AG09309 (cell line): ENCODE measurements around the gene RASA3.

Experiments
- DNase-seq: peaks from one replicate; pipeline ENCODE4 v3.0.0-alpha.2; 2010; ENCODE audit warnings: low read depth
- H3K4me3 ChIP-seq: 2 replicates; pipeline ENCODE4 v1.5.1; 2011; ENCODE audit warnings: mild to moderate bottlenecking, low read depth, low read length, moderate library complexity; ENCODE audit not compliant: control insufficient read depth
- TF ChIP-seq, protein P1 (sequence below): IDR thresholded peaks from 2 replicates; pipeline ENCODE4 v1.5.1; 2011; ENCODE audit warnings: mild to moderate bottlenecking, low read depth, low read length, inconsistent platforms; ENCODE audit not compliant: insufficient read depth, control insufficient read depth; ENCODE audit errors: missing control alignments

RASA3 gene

GRCh38 chr13:113948034-113948742 is 184.2 kb downstream of the RASA3 start:
- TF ChIP-seq, protein P1, sequence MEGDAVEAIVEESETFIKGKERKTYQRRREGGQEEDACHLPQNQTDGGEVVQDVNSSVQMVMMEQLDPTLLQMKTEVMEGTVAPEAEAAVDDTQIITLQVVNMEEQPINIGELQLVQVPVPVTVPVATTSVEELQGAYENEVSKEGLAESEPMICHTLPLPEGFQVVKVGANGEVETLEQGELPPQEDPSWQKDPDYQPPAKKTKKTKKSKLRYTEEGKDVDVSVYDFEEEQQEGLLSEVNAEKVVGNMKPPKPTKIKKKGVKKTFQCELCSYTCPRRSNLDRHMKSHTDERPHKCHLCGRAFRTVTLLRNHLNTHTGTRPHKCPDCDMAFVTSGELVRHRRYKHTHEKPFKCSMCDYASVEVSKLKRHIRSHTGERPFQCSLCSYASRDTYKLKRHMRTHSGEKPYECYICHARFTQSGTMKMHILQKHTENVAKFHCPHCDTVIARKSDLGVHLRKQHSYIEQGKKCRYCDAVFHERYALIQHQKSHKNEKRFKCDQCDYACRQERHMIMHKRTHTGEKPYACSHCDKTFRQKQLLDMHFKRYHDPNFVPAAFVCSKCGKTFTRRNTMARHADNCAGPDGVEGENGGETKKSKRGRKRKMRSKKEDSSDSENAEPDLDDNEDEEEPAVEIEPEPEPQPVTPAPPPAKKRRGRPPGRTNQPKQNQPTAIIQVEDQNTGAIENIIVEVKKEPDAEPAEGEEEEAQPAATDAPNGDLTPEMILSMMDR: no peak
- no peak for DNase-seq
- no peak overlapping the region for H3K4me3 ChIP-seq

GRCh38 chr13:113947311-113948033 is 185.0 kb downstream of the RASA3 start:
- TF ChIP-seq, protein P1: peak; percentile 95
- DNase-seq: no peak
- no peak overlapping the region for H3K4me3 ChIP-seq

GRCh38 chr13:113946409-113947181 is 185.8 kb downstream of the RASA3 start:
- TF ChIP-seq, protein P1: no peak
- no peak for DNase-seq

GRCh38 chr13:113945857-113946408 is 186.5 kb downstream of the RASA3 start:
- TF ChIP-seq, protein P1: no peak
- DNase-seq: no peak
- no peak overlapping the region for H3K4me3 ChIP-seq

More at GRCh38 chr13:113946409-113947181, 185.8 kb downstream of the RASA3 start:
- H3K4me3 ChIP-seq: no peak overlapping the region

DNA sequence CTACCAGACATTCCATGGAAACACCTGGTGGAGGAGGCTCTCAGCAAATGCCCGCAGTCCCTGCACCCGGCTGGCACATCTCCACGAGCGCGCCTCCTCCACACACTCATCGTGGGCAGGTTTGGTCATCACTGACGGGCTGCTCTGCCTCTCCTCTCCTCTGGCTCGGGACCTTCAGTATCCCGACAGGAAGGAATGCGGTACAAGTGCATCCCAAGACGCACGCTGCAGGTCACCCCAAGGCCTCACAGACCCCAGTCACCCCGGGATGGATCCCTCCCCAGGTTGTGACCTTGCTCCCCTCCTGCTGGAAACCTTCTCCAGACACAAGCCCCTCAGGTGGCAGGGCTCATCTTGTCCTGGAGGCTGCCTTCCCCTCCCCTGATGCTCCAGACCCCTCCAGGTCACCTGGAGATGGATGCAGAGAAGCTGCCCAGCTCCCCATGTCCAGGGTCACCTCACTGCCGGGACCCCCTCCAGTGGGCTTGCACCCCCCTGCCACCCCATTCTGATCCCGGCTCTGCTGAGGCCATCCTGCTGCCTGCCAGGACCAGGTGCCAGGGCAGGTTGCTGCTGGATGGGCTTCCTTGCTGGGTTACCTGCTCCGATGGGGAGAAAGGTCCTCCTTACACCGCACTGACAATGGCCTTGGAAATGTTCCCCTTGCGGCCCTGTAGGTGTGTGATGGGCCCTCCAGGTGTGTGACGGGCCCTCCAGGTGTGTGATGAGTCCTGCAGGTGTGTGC is 188.4 kb downstream of the RASA3 start:
- TF ChIP-seq, protein P1: no peak
- DNase-seq: no peak

More for the DNA sequence above, 188.4 kb downstream of the RASA3 start:
- no peak overlapping the region for H3K4me3 ChIP-seq
